T1000 (cell line): ENCODE measurements around the gene FAH.
"Not testable (repeated sequence)": the region's sequence is repeated elsewhere in the genome, so short reads cannot be mapped to it uniquely, and the experiment has no call there.

Source experiments
- DNase-seq: peaks from one replicate; lab custom pipeline; 2025; ENCODE audit warnings: mixed read lengths; lab: John Stamatoyannopoulos, UW

FAH gene

GRCh38 chr15:80152180-80152895 lies 461 bp upstream of the FAH start:
- peak; percentile 89 for DNase-seq

- DNase-seq: no peak
Observed at GRCh38 chr15:80153900-80154299, 1.1 kb downstream of the FAH start.

- DNase-seq: no peak
Observed at GRCh38 chr15:80154336-80154735, 1.5 kb downstream of the FAH start.

- no peak for DNase-seq
Observed at GRCh38 chr15:80155001-80155377, 2.2 kb downstream of the FAH start.

GRCh38 chr15:80155378-80156175 lies 2.8 kb downstream of the FAH start:
- DNase-seq: not testable (repeated sequence)

GRCh38 chr15:80156176-80156720 lies 3.4 kb downstream of the FAH start:
- no peak for DNase-seq

- no peak for DNase-seq
Observed at GRCh38 chr15:80157215-80157614, 4.4 kb downstream of the FAH start.

GRCh38 chr15:80159301-80159700 lies 6.5 kb downstream of the FAH start:
- no peak for DNase-seq

GRCh38 chr15:80159811-80160569 lies 7.2 kb downstream of the FAH start:
- no peak for DNase-seq

- DNase-seq: peak; percentile 20
Observed at GRCh38 chr15:80160570-80161156, 7.9 kb downstream of the FAH start.

GRCh38 chr15:80161468-80162016 lies 8.7 kb downstream of the FAH start:
- DNase-seq: no peak

GRCh38 chr15:80162059-80162554 lies 9.3 kb downstream of the FAH start:
- no peak for DNase-seq

GRCh38 chr15:80163217-80163616 lies 10.4 kb downstream of the FAH start:
- DNase-seq: no peak

GRCh38 chr15:80163897-80164296 lies 11.1 kb downstream of the FAH start:
- DNase-seq: no peak

- DNase-seq: no peak
Observed at GRCh38 chr15:80167936-80168335, 15.1 kb downstream of the FAH start.

GRCh38 chr15:80168421-80168820 lies 15.6 kb downstream of the FAH start:
- DNase-seq: no peak

GRCh38 chr15:80169768-80170357 lies 17.1 kb downstream of the FAH start:
- DNase-seq: no peak

- DNase-seq: no peak
Observed at GRCh38 chr15:80170596-80170995, 17.8 kb downstream of the FAH start.

GRCh38 chr15:80171787-80172186 lies 19.0 kb downstream of the FAH start:
- no peak for DNase-seq

GRCh38 chr15:80172401-80172800 lies 19.6 kb downstream of the FAH start:
- DNase-seq: no peak
